ENCODE measurements around the gene ADIPOQ. TPM values are rescaled to one million over a fixed set of nuclear protein-coding genes. Genes with fewer than 3 reads are reported as not detected.

ADIPOQ gene
- total and polyA plus RNA-seq, 2 of the 13 experiments (the other 11 are each of a cell fraction or from before 2014, with no cell fraction given): not detected

DNA sequence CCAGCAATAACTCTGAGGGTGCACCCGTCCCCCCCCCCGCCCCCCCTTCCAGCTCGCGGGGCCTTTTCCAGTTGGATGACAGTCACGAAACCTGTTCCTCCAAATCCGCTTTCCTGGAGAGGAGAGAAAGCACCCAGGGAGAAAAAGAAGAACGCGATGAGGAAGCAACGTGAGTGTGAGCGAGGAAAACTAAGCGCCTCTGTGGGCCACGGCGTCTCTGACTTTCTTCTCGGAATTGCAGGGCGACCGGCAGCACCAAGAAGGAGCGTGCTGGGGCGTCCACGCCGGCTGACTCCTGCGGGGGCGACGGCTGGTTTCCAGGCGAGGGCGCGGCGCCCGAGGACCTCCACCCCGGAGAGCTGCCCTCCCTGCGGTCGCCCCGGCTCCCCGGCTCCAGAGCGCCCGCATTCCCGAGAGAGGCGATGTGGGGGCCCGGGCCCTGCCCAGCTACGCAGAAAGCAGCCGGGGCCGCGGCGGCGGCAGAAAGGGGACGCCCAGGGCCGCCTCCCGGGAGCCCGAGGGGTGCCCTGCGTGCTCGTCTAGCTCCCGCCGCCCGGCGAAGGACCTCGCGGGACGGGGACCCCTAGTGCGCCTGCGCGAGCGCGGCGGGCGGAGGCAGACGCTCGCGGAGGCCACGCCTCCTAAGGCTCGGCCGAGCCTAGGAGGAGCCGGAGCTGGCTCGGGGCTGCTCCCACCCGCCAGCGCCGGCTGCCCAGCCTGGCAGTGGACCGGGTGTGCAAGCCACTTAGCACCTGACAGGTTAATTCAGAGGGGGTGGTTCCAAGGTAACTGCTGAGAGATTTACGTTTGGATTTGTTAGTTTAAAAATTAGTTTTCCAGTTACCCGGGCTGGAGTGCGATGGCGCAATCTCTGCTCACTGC lies 15.3 kb upstream of the ADIPOQ start (continued):
- TF ChIP-seq, protein P1, sequence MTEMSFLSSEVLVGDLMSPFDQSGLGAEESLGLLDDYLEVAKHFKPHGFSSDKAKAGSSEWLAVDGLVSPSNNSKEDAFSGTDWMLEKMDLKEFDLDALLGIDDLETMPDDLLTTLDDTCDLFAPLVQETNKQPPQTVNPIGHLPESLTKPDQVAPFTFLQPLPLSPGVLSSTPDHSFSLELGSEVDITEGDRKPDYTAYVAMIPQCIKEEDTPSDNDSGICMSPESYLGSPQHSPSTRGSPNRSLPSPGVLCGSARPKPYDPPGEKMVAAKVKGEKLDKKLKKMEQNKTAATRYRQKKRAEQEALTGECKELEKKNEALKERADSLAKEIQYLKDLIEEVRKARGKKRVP (CRISPR knock-in tag; IDR thresholded peaks at IDR 0.05): no peak
- no peak for TF ChIP-seq ZNF589 (CRISPR knock-in tag; conservative IDR thresholded peaks at IDR 0.05)
- TF ChIP-seq ZNF841 (CRISPR knock-in tag; IDR thresholded peaks at IDR 0.05; ENCODE audit: borderline replicate concordance): no peak
- no peak; the same call in 1 of the 2 replicates for TF ChIP-seq MED1 (CRISPR knock-in tag; IDR thresholded peaks at IDR 0.05)
- TF ChIP-seq, protein P2, sequence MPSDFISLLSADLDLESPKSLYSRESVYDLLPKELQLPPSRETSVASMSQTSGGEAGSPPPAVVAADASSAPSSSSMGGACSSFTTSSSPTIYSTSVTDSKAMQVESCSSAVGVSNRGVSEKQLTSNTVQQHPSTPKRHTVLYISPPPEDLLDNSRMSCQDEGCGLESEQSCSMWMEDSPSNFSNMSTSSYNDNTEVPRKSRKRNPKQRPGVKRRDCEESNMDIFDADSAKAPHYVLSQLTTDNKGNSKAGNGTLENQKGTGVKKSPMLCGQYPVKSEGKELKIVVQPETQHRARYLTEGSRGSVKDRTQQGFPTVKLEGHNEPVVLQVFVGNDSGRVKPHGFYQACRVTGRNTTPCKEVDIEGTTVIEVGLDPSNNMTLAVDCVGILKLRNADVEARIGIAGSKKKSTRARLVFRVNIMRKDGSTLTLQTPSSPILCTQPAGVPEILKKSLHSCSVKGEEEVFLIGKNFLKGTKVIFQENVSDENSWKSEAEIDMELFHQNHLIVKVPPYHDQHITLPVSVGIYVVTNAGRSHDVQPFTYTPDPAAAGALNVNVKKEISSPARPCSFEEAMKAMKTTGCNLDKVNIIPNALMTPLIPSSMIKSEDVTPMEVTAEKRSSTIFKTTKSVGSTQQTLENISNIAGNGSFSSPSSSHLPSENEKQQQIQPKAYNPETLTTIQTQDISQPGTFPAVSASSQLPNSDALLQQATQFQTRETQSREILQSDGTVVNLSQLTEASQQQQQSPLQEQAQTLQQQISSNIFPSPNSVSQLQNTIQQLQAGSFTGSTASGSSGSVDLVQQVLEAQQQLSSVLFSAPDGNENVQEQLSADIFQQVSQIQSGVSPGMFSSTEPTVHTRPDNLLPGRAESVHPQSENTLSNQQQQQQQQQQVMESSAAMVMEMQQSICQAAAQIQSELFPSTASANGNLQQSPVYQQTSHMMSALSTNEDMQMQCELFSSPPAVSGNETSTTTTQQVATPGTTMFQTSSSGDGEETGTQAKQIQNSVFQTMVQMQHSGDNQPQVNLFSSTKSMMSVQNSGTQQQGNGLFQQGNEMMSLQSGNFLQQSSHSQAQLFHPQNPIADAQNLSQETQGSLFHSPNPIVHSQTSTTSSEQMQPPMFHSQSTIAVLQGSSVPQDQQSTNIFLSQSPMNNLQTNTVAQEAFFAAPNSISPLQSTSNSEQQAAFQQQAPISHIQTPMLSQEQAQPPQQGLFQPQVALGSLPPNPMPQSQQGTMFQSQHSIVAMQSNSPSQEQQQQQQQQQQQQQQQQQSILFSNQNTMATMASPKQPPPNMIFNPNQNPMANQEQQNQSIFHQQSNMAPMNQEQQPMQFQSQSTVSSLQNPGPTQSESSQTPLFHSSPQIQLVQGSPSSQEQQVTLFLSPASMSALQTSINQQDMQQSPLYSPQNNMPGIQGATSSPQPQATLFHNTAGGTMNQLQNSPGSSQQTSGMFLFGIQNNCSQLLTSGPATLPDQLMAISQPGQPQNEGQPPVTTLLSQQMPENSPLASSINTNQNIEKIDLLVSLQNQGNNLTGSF (CRISPR knock-in tag; IDR thresholded peaks at IDR 0.05): peak; percentile 34; the same call in 1 of the 2 replicates
- no peak for TF ChIP-seq ESRRA (CRISPR knock-in tag; IDR thresholded peaks at IDR 0.05; ENCODE audit: low read depth)
- no peak for TF ChIP-seq ZNF143 (CRISPR knock-in tag; IDR thresholded peaks at IDR 0.05)
- no peak for TF ChIP-seq FOXP1 (IDR thresholded peaks at IDR 0.05)
- TF ChIP-seq FOXP1 (CRISPR knock-in tag; IDR thresholded peaks at IDR 0.05): no peak
- no peak for TF ChIP-seq REL (CRISPR knock-in tag; conservative IDR thresholded peaks at IDR 0.05)
- TF ChIP-seq, protein P3, sequence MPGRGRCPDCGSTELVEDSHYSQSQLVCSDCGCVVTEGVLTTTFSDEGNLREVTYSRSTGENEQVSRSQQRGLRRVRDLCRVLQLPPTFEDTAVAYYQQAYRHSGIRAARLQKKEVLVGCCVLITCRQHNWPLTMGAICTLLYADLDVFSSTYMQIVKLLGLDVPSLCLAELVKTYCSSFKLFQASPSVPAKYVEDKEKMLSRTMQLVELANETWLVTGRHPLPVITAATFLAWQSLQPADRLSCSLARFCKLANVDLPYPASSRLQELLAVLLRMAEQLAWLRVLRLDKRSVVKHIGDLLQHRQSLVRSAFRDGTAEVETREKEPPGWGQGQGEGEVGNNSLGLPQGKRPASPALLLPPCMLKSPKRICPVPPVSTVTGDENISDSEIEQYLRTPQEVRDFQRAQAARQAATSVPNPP (CRISPR knock-in tag; IDR thresholded peaks at IDR 0.05): no peak
- TF ChIP-seq IKZF1 (IDR thresholded peaks at IDR 0.05): no peak
- no peak for TF ChIP-seq ZSCAN31 (CRISPR knock-in tag; IDR thresholded peaks at IDR 0.05; ENCODE audit: low read depth)
- no peak for TF ChIP-seq ZNF136 (CRISPR knock-in tag; IDR thresholded peaks at IDR 0.05; ENCODE audit: low read depth)
- TF ChIP-seq, protein P4, sequence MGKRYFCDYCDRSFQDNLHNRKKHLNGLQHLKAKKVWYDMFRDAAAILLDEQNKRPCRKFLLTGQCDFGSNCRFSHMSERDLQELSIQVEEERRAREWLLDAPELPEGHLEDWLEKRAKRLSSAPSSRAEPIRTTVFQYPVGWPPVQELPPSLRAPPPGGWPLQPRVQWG (CRISPR knock-in tag; IDR thresholded peaks at IDR 0.05; ENCODE audit: borderline replicate concordance, low read depth): no peak
- TF ChIP-seq HNF4G (IDR thresholded peaks at IDR 0.05; ENCODE audit: borderline replicate concordance, low read depth, low read length): no peak
- no peak for TF ChIP-seq HNF4G (CRISPR knock-in tag; IDR thresholded peaks at IDR 0.05; ENCODE audit: borderline replicate concordance, low read depth)
- TF ChIP-seq CHD2 (IDR thresholded peaks at IDR 0.05; ENCODE audit: low read depth, low read length): peak; percentile 64; the same call in 1 of the 2 replicates
- no peak for TF ChIP-seq SATB2 (CRISPR knock-in tag; IDR thresholded peaks at IDR 0.05)
- TF ChIP-seq ZNF616 (CRISPR knock-in tag; IDR thresholded peaks at IDR 0.05; ENCODE audit: low read depth): no peak
- TF ChIP-seq REPIN1 (CRISPR knock-in tag; IDR thresholded peaks at IDR 0.05; ENCODE audit: borderline replicate concordance, low read depth): no peak
- TF ChIP-seq RBFOX2 (IDR thresholded peaks at IDR 0.05; ENCODE audit: low read depth, low read length): peak; percentile 78
- TF ChIP-seq FOXK2 (IDR thresholded peaks at IDR 0.05): no peak
- TF ChIP-seq CENPT (CRISPR knock-in tag; IDR thresholded peaks at IDR 0.05; ENCODE audit: low read depth): no peak
